DOHH2 (cell line): ENCODE data around the gene SLC25A10.

Experiments used
- H3F3A ChIP-seq: fragments of 200-600 bp; sonication (generic), shearing (Covaris generic); 2 replicates; pipeline ENCODE4 v1.6.0; 2016; ENCODE audit warnings: antibody characterized with exemption, mild to moderate bottlenecking; ENCODE audit not compliant: control insufficient read depth, insufficient read depth
- H3K27ac ChIP-seq: fragments of 200-600 bp; sonication (generic); 2 replicates; pipeline ENCODE4 v1.5.1; 2014; ENCODE audit warnings: low read depth, mild to moderate bottlenecking, low read length, moderate library complexity
- H3K27me3 ChIP-seq: fragments of 200-600 bp; sonication (generic); 2 replicates; pipeline ENCODE4 v1.6.1; 2014; ENCODE audit warnings: mild to moderate bottlenecking, low read length, mixed read lengths; ENCODE audit not compliant: control insufficient read depth
- H3K36me3 ChIP-seq: fragments of 200-600 bp; sonication (generic); 2 replicates; pipeline ENCODE4 v1.6.1; 2014; ENCODE audit warnings: mild to moderate bottlenecking, low read length, moderate library complexity, mixed read lengths; ENCODE audit not compliant: control insufficient read depth
- H3K4me1 ChIP-seq: fragments of 200-600 bp; sonication (generic); 2 replicates; pipeline ENCODE4 v1.6.1; 2014; ENCODE audit warnings: mild to moderate bottlenecking, low read length, mixed read lengths; ENCODE audit not compliant: control insufficient read depth
- H3K4me2 ChIP-seq: fragments of 200-600 bp; sonication (generic); 2 replicates; pipeline ENCODE4 v1.6.0; 2014; ENCODE audit warnings: mild to moderate bottlenecking, low read length, moderate library complexity
- H3K4me3 ChIP-seq: fragments of 200-600 bp; sonication (generic); 2 replicates; pipeline ENCODE4 v1.5.1; 2014; ENCODE audit warnings: mild to moderate bottlenecking, low read length, mixed read lengths
- H3K79me2 ChIP-seq: fragments of 200-600 bp; sonication (generic); 2 replicates; pipeline ENCODE4 v1.6.1; 2014; ENCODE audit warnings: mild to moderate bottlenecking, low read length, mixed read lengths; ENCODE audit not compliant: control insufficient read depth
- H3K9me2 ChIP-seq: fragments of 200-600 bp; sonication (generic); replicated peaks from 2 replicates; pipeline ENCODE4 v1.6.1; 2014; ENCODE audit warnings: mild to moderate bottlenecking, low read length, mixed read lengths; ENCODE audit not compliant: control insufficient read depth
- H3K9me3 ChIP-seq: fragments of 200-600 bp; sonication (generic); 2 replicates; pipeline ENCODE4 v1.6.1; 2014; ENCODE audit warnings: antibody characterized with exemption, low read length, mixed read lengths; ENCODE audit not compliant: control insufficient read depth, insufficient read depth
- H4K20me1 ChIP-seq: fragments of 200-600 bp; sonication (generic); 2 replicates; pipeline ENCODE4 v1.6.0; 2014; ENCODE audit warnings: low read depth, mild to moderate bottlenecking, antibody characterized with exemption, low read length, moderate library complexity; ENCODE audit not compliant: control insufficient read depth, insufficient read depth
- EZH2phosphoT487 ChIP-seq: fragments of 200-600 bp; sonication (generic); IDR thresholded peaks from 2 replicates; pipeline ENCODE4 v1.6.1; 2017; ENCODE audit warnings: borderline replicate concordance, mild to moderate bottlenecking, antibody characterized with exemption, low read length, moderate library complexity, mixed read lengths
- TF ChIP-seq, protein P1 (sequence below): fragments of 200-600 bp; sonication (generic); IDR thresholded peaks from one replicate; pipeline ENCODE4 v1.5.1; 2014; ENCODE audit warnings: antibody characterized with exemption, mild to moderate bottlenecking, low read depth, low read length; ENCODE audit not compliant: poor library complexity, severe bottlenecking

Gene SLC25A10

DNA sequence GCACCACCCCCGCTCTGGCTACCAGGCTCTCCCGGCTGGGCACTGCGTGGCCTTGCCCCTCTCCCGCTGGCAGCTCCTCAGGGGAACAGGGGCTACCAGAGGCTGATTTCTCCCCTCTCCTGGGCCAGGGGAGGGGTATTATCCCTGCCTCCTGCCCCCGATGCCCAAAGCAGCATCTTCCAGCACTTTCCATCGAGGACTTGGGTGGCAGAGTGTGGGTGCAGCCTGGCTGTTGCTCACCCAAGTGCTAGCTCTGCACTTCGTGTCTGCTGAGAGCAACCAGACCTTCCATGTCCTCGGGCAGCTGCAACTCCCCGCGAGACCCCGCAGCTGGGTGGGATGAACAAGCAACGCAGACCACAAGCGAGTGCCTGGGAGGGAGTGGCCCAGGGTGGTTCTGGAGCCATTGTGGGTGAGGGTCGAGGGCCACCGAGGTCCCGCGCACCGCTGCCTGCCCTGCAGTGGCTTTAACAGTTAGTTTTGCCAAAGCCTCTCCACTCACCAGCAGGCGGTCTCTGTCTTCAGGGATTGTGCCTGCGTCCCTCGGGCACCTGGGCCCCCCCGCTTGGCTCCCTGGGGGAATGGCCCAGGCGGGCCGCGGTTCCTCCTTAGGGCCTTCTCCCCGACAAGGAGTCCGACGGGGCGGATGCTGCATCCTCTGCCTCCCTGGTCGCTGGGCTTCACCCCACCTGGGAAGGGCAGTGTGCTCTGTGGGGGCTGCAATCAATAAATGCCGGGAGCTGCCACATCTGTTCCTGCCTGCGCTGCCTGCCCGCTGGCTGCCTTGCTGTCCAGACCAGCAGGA, 8.4 kb downstream of the SLC25A10 start:
- Histone ChIP-seq H3K4me2 (no peak overlapping the region), H3K36me3 (peaks cover 24% of the 10 kb centered on the region; the same call in 1 of the 2 replicates), H4K20me1 (no peaks in the 10 kb centered on the region), H3K4me3 (no peak overlapping the region), H3K79me2 (no peaks in the 10 kb centered on the region), H3F3A (no peaks in the 10 kb centered on the region), H3K27ac (no peak overlapping the region), H3K9me3 (no peaks in the 10 kb centered on the region), H3K27me3 (peaks cover 7% of the 10 kb centered on the region; the same call in 1 of the 2 replicates), H3K4me1 (no peaks in the 10 kb centered on the region), H3K9me2 (no peaks in the 10 kb centered on the region)
- TF ChIP-seq, protein P1, sequence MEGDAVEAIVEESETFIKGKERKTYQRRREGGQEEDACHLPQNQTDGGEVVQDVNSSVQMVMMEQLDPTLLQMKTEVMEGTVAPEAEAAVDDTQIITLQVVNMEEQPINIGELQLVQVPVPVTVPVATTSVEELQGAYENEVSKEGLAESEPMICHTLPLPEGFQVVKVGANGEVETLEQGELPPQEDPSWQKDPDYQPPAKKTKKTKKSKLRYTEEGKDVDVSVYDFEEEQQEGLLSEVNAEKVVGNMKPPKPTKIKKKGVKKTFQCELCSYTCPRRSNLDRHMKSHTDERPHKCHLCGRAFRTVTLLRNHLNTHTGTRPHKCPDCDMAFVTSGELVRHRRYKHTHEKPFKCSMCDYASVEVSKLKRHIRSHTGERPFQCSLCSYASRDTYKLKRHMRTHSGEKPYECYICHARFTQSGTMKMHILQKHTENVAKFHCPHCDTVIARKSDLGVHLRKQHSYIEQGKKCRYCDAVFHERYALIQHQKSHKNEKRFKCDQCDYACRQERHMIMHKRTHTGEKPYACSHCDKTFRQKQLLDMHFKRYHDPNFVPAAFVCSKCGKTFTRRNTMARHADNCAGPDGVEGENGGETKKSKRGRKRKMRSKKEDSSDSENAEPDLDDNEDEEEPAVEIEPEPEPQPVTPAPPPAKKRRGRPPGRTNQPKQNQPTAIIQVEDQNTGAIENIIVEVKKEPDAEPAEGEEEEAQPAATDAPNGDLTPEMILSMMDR = no peak
- TF ChIP-seq EZH2phosphoT487 = no peak

DNA sequence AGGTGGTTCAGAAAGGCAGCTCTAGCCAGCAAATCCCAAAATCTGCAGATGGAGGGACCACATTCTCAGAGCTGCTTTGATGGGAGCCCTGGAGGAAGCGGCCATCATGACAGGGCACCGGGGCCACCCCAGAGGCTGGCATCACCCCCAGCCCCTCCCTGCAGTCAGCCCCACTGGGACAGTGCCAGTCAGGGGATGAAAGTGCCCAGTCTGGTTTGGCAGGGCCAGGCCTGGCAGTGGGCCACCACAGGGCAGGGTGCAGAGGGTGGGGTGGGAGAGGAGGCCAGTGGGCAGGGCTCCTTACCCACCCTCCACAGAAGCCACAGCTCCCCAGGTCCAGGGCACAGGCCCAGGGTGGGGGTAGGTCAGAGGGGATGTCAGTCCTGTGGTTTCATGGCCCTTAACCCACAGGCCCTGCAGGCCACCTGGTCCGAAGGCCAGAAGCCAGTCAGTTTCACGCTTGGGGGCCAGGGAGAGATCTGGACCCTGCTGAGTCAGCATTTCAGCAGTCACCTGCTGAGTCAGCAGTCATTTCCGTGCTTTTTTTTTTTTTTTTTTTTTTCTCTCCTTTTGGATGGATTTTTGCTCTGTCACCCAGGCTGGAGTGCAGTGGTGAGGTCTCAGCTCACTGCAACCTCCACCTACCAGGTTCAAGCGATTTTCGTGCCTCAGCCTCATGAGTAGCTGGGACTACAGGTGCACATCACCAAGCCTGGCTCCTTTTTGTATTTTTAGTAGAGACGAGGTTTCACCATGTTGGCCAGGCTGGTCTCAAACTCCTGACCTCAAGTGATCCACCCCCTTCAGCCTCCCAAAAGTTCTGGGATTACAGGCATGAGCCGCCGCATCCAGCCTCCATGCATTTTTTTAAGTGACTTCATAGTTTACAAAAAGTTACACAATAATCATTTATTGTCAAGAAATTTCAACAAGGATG, 10.4 kb downstream of the SLC25A10 start:
- Histone ChIP-seq H3K4me3 (no peak overlapping the region), H4K20me1 (no peaks in the 10 kb centered on the region), H3K79me2 (no peaks in the 10 kb centered on the region), H3F3A (no peaks in the 10 kb centered on the region), H3K4me1 (no peaks in the 10 kb centered on the region), H3K36me3 (peaks cover 13% of the 10 kb centered on the region; the same call in 1 of the 2 replicates), H3K27ac (no peak overlapping the region), H3K27me3 (peaks cover 7% of the 10 kb centered on the region; the same call in 1 of the 2 replicates), H3K4me2 (no peak overlapping the region), H3K9me3 (no peaks in the 10 kb centered on the region), H3K9me2 (no peaks in the 10 kb centered on the region)
- TF ChIP-seq EZH2phosphoT487 = no peak
- TF ChIP-seq, protein P1 = no peak

DNA sequence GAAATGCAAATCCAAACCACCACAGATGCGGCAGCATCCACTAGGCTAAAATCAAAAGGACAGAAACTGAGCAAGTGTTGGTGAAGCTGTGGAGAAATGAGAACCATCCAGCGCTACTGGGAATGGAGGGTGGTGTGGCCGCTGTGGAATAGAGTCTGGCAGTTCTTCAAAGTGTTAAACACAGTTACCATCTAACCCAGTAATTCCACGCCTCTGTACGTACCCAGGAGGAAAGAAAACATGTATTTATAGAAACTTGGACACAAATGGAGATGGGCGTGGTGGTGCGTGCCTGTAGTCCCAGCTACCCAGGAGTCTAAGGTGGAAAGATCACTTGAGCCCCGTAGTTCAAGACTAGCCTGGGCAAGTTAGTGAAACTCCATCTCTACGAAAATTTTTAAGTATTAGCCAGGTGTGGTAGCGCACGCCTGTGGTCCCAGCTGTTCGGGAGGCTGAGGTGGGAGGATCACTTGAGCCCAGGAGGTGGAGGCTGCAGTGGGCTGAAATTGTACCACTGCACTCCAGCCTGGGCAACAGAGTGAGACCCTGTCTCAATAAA, 11.6 kb downstream of the SLC25A10 start:
- no peak overlapping the region for H3K27ac ChIP-seq
- no peaks in the 10 kb centered on the region for H3K9me3 ChIP-seq
- no peak overlapping the region for H3K4me3 ChIP-seq
- no peaks in the 10 kb centered on the region for H3F3A ChIP-seq
- no peaks in the 10 kb centered on the region for H3K9me2 ChIP-seq
- peaks cover 7% of the 10 kb centered on the region; the same call in 1 of the 2 replicates for H3K27me3 ChIP-seq
- TF ChIP-seq, protein P1 = no peak
- TF ChIP-seq EZH2phosphoT487 = no peak
- no peaks in the 10 kb centered on the region for H3K79me2 ChIP-seq
- no peaks in the 10 kb centered on the region for H4K20me1 ChIP-seq
- peaks cover 10% of the 10 kb centered on the region; the same call in 1 of the 2 replicates for H3K36me3 ChIP-seq
- H3K4me2 ChIP-seq = no peak overlapping the region
- H3K4me1 ChIP-seq = no peaks in the 10 kb centered on the region
